Stimulated activated CD4-positive, alpha-beta T cell treated with anti-CD3 and anti-CD28 coated beads, TNF-alpha, amount 100 ng/mL, for 1 hour (primary cell): ENCODE measurements around the gene ZNF620.
A peak's percentile ranks its signal among the peaks of the same experiment; 100 is the strongest.
"Not testable (repeated sequence)": the region's sequence is repeated elsewhere in the genome, so short reads cannot be mapped to it uniquely, and the experiment has no call there.

Experiments used
- DNase-seq, 3 donors: peaks; one replicate each; pipeline ENCODE4 v3.0.0-alpha.2; 2020; ENCODE audit warnings: low read depth in 3 of 3, low spot score in 1 of 3

The ZNF620 gene

DNA sequence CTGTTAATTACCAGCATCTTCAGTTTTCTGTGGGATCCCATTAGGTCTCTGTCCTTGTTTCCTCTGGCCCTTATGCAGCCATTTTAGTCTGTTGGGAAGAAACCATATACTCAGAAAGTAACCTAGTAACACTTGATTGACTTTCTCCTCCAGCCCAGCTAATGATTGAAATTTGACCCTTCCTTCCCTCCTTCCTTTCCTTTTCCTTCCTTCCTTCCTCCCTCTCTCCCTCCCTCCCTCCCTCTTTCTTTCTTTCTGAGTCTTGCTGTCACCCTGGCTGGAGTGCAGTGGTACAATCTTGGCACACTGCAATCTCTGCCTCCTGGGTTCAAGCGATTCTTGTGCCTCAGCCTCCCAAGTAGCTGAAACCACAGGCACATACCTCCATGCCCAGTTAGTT lies 5.9 kb upstream of the ZNF620 start:
- DNase-seq = no peak

DNA sequence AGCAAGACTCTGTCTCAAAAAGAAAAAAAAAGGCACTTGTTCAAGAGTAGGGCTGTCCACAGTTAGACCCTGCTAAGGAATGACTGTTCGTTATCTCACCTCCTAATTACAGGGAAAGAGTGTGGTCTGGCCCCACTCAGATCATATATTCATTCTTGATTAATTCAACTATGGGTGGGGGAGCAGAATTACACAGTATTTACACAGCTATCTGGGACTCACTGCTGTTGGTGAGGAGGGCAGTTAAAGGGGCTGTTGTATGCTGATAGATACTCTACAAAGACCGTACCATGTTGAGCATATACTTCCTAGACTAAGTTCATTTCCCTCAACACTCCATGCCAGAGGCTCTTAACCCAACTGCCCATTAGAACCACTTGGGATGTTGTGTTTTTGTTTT lies 3.8 kb upstream of the ZNF620 start:
- no peak for DNase-seq

DNA sequence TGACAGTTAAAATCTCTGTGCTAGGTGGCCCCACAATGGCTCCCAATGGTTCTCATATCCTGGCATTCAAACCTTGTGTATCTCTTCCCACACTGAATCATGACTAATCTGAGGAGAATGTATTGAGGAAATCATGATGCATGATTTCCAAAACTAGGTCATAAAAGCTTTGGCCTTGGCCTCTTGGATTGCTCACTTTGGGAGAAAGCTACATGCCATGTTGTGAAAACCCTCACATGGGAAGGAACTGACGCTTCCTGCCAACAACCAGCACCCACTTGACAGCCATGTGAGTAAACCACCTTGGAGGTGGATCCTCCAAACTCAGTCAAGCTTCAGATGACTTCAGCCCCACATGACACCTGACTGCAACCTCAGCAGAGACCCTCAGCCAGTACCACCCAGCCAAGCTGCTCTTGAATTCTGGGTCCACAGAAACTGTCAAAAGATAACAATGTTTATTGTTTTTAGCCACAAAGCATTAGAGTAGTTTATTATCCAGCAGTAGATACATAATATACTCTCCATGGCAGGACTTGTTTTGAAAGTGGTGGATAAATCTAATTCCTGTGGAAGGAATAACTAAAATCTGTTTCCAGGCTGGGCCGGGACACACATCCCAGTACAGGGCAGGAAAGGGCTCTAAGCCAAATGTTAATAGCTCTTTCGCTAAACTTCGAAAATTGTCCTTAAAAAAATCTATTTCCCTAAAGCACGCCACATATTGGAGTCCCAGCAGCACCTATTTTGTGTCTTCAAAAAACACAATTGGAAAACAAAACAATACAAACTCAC lies 1.0 kb upstream of the ZNF620 start:
- no peak for DNase-seq

DNA sequence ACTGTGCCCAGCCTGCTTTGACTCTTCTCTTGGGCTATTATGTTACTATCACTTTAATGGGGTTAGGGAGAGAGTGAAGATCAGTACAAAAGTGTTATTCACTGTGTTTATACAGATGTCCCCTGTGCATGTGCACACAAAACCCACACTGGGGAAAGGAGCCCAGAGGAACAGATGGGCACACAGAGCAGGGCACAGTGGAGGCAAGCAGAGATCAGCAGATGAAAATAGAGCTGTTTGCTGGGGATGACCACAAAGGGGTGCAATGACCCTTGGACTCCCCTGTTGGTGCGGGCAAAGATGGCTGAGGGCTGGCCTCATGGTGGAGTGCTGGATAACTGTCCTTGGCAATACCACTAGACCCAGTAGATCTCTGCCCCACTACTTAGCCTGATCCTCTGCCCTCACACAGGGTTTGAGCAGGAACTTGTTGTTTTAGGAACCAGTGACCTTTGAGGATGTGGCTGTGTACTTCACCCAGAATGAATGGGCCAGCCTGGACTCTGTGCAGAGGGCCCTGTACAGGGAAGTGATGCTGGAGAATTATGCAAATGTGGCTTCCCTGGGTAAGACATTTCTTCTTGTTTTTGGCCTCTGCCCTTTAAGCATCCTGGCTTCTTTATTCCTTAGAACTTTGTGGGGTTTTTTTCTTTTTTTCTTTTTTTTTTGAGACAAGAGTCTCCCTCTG lies 5.3 kb downstream of the ZNF620 start:
- no peak for DNase-seq

DNA sequence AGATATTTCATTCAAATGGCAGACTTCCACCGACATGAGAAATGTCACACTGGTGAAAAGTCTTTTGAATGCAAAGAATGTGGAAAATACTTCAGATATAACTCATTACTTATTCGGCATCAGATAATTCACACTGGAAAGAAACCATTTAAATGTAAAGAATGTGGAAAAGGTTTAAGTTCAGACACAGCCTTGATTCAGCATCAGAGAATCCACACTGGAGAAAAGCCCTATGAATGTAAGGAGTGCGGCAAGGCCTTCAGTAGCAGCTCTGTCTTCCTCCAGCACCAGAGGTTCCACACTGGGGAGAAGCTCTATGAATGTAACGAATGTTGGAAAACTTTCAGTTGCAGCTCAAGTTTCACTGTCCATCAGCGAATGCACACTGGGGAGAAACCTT lies 10.4 kb downstream of the ZNF620 start:
- DNase-seq = no peak

DNA sequence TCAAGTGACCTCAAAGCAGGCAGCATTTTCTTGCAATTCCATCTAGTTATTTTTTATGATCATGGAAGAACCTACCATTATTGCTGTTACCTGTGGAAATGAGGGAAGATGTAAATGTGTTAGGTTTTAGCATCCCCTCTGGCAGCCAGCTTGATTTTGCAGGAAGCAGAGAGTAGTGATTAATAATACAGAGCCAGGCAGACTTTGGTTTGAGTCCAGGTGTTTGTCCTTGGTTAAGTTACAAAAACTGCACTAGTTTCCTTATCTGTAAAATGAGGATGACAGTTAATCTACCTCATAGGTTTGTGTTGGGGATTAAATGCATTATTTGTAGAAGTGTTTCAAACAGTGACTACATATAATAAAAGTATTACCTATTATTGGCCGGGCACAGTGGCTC lies 12.2 kb downstream of the ZNF620 start:
- no peak for DNase-seq

DNA sequence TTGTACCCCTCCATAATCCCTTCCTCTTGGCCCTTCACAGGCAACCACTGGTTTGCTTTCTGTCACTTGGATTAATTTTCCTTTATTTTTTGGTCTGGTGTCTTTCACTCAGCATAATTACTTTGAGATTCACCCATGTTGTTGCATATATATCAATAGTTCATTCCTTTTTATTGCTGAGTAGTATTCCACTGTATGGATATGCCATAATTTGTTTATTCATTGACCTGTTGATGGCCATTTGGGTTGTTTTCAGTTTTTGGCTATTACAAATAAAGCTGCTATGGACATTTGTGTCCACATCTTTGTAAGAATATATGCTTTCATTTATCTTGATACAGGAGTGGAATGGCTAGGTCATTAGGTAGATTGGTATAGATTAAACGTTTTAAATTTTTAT lies 13.0 kb downstream of the ZNF620 start:
- no peak for DNase-seq

DNA sequence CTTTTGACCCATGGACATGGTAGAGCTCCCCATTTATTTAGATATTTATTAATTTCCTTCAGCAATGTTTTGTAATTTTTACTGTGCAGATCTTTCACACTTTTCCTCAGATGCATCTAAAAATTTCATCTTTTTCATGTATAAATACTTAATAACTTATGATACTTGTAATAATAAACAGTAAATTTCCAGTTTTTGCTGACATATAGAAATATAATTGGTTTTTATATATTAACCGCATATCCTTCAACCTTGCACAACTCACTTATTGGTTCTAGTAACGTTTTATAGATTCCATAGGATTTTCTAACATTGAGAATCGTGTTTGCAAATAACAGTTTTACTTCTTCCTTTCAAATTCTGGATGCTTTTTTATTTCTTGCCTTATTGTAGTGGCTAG lies 15.4 kb downstream of the ZNF620 start:
- no peak for DNase-seq

DNA sequence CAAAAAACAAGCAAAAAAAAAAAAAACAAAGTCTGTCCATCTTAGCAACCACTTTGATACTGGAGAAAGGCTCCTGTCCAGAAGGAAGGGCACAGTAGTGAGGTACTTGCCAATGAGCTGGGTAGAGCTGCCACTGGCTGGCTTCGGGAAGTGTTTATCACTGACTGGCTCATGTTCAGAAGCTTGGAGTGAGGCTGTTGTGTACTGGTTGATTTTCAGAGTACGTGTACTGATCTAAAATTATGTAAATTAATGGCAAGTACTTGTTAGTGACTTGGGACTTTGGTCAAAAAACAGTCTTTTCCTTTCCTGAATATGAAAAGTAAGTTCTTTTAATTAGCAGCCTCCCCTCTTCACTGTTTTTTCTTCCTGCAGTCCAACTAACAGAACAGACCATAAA lies 17.9 kb downstream of the ZNF620 start:
- DNase-seq = no peak

DNA sequence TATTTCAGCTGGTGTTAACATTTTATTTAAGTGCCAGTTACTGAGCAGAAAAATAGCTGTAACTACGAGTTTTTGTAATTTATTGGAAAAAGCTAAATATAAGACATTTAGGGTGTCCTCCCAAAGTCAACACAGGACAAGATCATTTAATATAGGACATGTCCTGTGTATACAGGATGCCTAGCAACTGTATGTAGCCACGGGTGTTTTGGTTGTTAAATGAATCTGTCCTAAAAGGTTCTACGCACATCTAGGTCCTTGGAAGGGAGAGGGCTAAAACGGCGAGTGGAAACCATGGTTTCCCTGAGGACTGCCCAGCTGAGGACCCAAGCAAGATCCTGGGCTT lies 18.4 kb downstream of the ZNF620 start:
- no peak for DNase-seq

DNA sequence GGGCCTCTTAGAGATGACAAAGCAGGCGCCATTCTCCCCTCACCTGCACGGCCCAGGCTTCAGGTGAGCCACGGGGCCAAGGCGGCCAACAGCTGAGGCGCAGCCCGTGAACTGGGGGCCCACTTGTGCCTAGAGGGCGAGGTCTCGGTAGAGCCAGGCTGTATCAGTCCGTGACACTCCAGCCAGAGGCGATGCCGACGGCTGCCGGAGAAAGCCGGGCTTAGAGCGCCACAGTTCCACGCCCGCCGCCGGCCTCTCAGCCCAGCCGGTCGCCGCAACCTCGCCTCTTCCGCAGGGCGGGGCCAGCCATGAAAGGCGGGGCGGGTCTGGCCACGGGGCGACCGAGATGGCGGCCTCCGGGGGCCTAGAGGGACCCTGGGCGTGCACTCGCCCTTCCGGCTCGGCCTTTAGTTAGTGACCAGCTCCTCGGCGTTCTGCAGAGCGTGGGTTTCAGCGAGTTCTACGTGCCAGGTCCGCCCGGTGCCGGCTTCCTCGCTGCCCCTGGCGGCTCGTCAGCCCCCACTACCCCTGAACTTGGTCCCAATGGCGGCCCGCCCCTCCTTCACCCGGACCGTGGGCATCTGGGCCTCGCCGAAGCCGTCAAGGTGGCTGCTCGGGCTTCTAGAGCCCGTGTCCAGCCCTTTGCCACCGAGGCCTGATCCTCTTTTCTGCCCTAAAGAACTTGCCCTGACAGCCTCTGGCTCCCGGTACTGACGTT lies 18.9 kb downstream of the ZNF620 start, which contains the start of gene ZNF621:
ZNF621 (plus strand) TSS at position 393 of the 718 bp plus-strand sequence. CDS start 881 bp downstream, outside the sequence.
- peak; percentile 37 to 73 (median 57) for DNase-seq

DNA sequence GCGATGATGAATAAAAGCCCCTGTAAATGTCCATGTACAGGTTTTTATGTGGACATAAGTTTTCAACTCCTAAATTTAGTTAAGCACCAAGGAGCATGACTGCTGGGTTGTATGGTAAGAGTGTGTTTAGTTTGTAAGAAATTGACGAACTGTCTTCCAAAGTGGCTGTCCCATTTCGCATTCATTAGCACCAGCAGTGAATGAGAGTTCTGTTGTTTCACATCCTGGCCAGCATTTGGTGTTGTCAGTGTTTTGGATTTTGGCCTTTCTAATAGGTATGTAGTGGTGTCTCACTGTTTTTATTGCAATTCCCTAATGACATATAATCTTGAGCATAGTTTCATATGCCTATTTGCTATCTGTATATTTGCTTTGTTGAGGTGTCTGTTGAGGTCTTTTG lies 22.6 kb downstream of the ZNF620 start:
- DNase-seq = no peak

DNA sequence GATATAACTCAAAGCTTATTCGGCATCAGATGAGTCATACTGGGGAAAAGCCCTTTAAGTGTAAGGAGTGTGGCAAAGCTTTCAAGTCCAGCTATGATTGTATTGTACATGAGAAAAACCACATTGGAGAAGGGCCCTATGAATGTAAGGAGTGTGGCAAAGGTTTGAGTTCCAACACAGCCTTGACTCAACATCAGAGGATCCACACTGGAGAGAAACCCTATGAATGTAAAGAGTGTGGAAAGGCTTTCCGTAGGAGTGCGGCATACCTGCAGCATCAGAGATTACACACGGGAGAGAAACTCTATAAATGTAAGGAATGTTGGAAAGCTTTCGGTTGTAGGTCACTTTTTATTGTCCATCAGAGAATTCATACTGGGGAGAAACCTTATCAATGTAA lies 26.4 kb downstream of the ZNF620 start:
- DNase-seq = no peak

DNA sequence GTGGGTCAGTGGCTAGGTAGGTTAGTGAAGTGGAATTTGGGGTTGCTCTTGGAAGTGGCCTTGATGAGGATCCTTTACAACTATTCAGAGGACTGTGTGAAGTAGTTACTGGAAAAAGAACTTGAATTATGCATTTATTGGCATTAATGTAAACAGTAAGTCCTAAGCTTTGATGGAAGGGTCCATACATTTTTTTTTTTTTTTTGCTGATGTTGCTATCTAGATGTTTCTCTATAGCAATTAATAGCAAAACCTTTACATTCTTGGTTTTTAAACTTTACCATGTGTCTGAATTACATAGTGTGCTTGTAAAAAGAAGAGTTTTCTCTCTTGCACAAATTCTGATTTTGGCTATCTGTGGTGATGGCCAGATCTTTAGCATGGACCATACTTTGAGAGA lies 28.4 kb downstream of the ZNF620 start:
- DNase-seq = no peak

DNA sequence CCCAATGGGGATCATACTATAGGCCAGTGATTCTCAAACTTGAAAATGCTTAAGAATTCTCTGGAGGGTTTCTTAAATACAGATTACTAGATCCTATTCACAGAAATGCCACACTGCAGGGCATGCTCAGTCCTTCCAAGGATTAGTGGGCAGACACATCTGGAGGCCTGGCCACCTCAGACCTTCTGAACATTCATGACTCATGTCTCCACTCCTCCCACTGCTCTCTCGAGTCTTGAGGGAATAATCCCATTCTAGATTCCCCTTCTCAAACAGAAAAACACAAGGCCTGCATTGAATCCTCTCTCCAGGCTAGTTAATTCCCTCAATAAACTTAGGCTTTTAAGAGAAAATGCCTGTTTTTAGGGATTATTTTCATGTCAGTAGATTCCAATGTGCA lies 41.0 kb downstream of the ZNF620 start:
- DNase-seq = no peak

DNA sequence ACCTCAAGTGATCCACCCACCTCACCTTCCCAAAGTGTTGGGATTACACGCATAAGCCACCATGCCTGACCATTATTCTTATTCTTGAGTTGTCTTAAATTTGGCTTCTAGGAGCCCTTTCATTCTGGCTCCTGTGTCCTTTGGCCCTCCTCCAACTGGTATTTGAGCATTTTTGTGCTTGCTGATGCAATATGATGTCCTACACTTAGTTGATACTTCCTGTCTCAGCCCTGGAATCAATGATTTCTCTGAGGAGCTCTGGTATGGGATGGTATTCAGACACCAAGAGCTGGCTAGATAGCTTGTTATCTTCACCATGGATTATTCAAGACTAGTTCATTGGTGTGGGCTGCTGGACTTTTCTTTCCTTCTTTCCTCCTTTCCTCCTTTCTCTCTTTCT lies 44.3 kb downstream of the ZNF620 start:
- no peak for DNase-seq

DNA sequence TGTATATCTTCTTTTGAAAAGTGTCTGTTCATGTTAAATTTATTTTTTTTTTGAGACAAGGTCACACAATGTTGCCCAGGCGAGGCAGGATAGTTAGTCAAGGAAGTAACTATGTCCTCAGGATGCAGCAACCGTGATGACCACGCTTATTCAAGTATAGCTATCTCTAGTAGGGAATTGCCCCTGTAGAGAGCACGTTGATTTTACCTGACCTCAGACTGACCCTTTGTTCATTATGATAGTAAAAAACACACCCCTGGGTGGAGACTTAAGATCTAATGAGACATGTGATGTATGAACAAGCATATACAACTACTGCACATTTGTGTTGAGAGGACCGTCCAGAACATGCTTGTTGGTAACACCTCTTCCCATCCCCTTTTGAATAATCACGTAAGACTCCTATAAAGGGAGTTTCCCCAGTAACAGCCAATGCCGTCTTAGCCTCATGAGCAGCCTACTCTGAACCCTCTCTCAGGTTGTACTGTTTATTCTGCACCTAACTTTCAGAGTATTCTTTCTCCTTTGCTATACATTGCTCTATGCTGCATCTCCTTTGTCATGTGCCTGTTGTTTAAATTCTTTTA lies 51.8 kb downstream of the ZNF620 start:
- no peak for DNase-seq

DNA sequence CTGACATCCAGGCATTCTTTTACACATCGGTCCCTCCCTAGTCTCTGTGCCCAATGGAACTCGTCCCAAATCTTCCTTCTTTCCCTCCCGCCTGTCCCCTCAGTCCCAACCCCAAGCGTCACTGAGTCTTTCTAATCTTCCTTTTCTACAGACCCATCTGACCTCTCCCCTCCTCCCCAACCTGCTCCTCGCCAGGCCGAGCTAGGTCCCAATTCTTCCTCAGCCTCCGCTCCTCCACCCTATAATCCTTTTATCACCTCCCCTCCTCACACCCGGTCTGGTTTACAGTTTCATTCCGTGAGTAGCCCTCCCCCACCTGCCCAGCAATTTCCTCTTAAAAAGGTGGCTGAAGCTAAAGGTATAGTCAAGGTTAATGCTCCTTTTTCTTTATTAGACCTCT lies 56.6 kb downstream of the ZNF620 start:
- not testable (repeated sequence) for DNase-seq

DNA sequence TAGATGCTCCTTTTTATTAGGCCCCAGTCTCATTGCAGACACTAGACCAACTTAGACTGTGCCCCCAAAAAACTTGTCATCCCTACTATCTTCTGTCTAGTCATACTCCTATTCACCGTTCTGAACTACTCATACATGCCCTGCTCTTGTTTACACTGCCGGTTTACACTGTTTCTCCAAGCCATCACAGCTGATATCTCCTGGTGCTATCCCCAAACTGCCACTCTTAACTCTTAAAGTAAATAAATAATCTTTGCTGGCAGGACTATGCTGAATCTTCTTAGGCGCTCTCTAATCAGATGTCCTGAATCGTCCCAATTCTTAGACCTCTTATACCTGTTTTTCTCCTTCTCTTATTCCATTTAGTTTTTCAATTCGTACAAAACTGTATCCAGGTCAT lies 59.8 kb downstream of the ZNF620 start:
- not testable (repeated sequence) for DNase-seq

DNA sequence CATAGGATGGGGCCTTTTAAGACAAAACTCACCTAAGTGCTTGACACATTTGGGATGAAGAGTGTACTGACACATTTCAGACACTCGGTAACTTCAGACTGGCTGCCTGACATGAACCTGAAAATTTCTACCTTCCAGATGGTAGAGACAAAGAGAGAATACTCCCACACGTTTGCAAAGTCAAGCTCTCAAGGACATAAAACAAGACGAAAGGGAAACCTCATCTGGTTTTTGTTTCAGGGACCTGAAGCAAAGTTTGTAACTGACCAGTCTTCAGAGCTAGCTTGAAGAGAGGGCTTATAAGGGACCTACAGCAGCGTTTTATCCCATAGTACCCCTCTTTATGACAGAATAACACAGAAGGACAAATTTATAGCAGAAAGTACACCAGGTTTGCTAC lies 60.9 kb downstream of the ZNF620 start:
- no peak for DNase-seq
